HCT116 (cell line): ENCODE data around the gene ZNF681. TPM values are rescaled to one million over a fixed set of nuclear protein-coding genes. Genes with fewer than 3 reads are reported as not detected.

Source experiments
- ATAC-seq: fragments of 200-7000 bp; cut with Tn5 transposase; 2 replicates; pipeline ENCODE4 v1.9.1; 2020; ENCODE audit warnings: mild to moderate bottlenecking, moderate library complexity
- BruUV-seq: library from RNA; stranded (reverse); fragments of 400-500 nt; replicated peaks from 2 replicates; lab custom pipeline; 2021; lab: Mats Ljungman, UMichigan
- CTCF ChIA-PET: fragments of 300-600 bp; sonication (Branson Sonifier 250); formaldehyde crosslinking; loops from one replicate; lab custom pipeline; 2021; ENCODE audit warnings: antibody characterized with exemption; lab: Charles Lee
- POLR2A ChIA-PET: fragments of 300-600, 350-600 bp; sonication (Branson Sonifier 250); formaldehyde crosslinking; loops from one replicate; lab custom pipeline; 2021; ENCODE audit warnings: antibody characterized with exemption; lab: Charles Lee
- RAD21 ChIA-PET, 2 experiments: fragments of 300-600 bp; sonication (Branson Sonifier 250); formaldehyde crosslinking; loops; one replicate each; lab custom pipeline; 2023; ENCODE audit warnings: low total read pairs in 2 of 2; ENCODE audit not compliant: uncharacterized antibody in 2 of 2, unreplicated experiment in 2 of 2, low non-redundant PET in 1 of 2; lab: Charles Lee
- DNase-seq: peaks from one replicate; pipeline ENCODE4 v3.0.0-alpha.2; 2010; ENCODE audit warnings: low read depth, low spot score
- H2AFZ ChIP-seq: fragments of 200-600 bp; shearing (Covaris generic), sonication (generic); 2 replicates; pipeline ENCODE4 v1.6.1; 2017; ENCODE audit warnings: low read depth, mixed run types, mixed read lengths, antibody characterized with exemption, low read length; ENCODE audit not compliant: poor library complexity, severe bottlenecking
- H3K27ac ChIP-seq: 2 replicates; pipeline ENCODE4 v1.5.1; 2012; ENCODE audit warnings: low read depth, low read length
- H3K27me3 ChIP-seq: fragments of 200-600 bp; sonication (generic); 2 replicates; pipeline ENCODE4 v1.6.1; 2016; ENCODE audit warnings: mixed run types, low read length, mixed read lengths; ENCODE audit not compliant: insufficient read depth
- H3K36me3 ChIP-seq, 2 experiments: fragments of 200-500 bp in 1 of 2; fragments of 200-600 bp in 1 of 2; sonication (Bioruptor generic) in 1 of 2; sonication (generic) in 1 of 2; 2 replicates each; pipeline versions ENCODE4 v1.5.1 to v1.6.1; 2014 to 2016; ENCODE audit warnings: low read length in 2 of 2, inconsistent platforms in 1 of 2, mixed read lengths in 1 of 2, mixed run types in 1 of 2; ENCODE audit not compliant: insufficient read depth in 2 of 2, control insufficient read depth in 1 of 2
- H3K4me1 ChIP-seq, 2 experiments: fragments of 200-600 bp in 1 of 2; sonication (generic) in 1 of 2; 2 replicates each; pipeline versions ENCODE4 v1.5.1 to v1.6.1; 2012 to 2017; ENCODE audit warnings: low read length in 2 of 2, inconsistent platforms in 1 of 2, mild to moderate bottlenecking in 1 of 2, mixed read lengths in 1 of 2, mixed run types in 1 of 2, moderate library complexity in 1 of 2; ENCODE audit not compliant: insufficient read depth in 2 of 2, control insufficient read depth in 1 of 2
- H3K4me2 ChIP-seq: fragments of 200-600 bp; sonication (generic); 2 replicates; pipeline ENCODE4 v1.6.1; 2017; ENCODE audit warnings: mixed run types, low read length, mixed read lengths
- H3K4me3 ChIP-seq, 2 experiments: fragments of 200-600 bp in 1 of 2; sonication (generic) in 1 of 2; replicated peaks in 1 of 2; 2 replicates each; pipeline ENCODE4 v1.5.1; 2011 to 2016; ENCODE audit warnings: low read length in 2 of 2, control low read depth in 1 of 2, low read depth in 1 of 2, mild to moderate bottlenecking in 1 of 2, mixed read lengths in 1 of 2, mixed run types in 1 of 2
- H3K79me2 ChIP-seq: fragments of 200-600 bp; sonication (generic); 2 replicates; pipeline ENCODE4 v1.6.1; 2017; ENCODE audit warnings: mild to moderate bottlenecking, mixed run types, low read length, moderate library complexity, mixed read lengths; ENCODE audit not compliant: insufficient read depth
- H3K9ac ChIP-seq: fragments of 200-600 bp; sonication (generic); 2 replicates; pipeline ENCODE4 v1.6.1; 2016; ENCODE audit warnings: low read length, mixed read lengths
- H3K9me2 ChIP-seq: fragments of 200-600 bp; sonication (generic), shearing (Covaris generic); 2 replicates; pipeline ENCODE4 v1.6.1; 2017; ENCODE audit warnings: mixed run types, mild to moderate bottlenecking, moderate library complexity; ENCODE audit not compliant: insufficient read depth
- H3K9me3 ChIP-seq, 2 experiments: fragments of 200-500 bp in 1 of 2; fragments of 200-600 bp in 1 of 2; sonication (Bioruptor generic) in 1 of 2; sonication (generic) in 1 of 2; 2 replicates each; pipeline ENCODE4 v1.6.1; 2014 to 2017; ENCODE audit warnings: low read length in 2 of 2, mixed read lengths in 2 of 2, inconsistent platforms in 1 of 2, low read depth in 1 of 2, mild to moderate bottlenecking in 1 of 2, mixed run types in 1 of 2, moderate library complexity in 1 of 2; ENCODE audit not compliant: control insufficient read depth in 1 of 2, insufficient read depth in 1 of 2
- H4K20me1 ChIP-seq: fragments of 200-600 bp; sonication (generic), shearing (Covaris generic); 2 replicates; pipeline ENCODE4 v1.6.1; 2017; ENCODE audit warnings: mixed run types, mild to moderate bottlenecking, moderate library complexity; ENCODE audit not compliant: insufficient read depth
- ATF3 ChIP-seq: IDR thresholded peaks from 2 replicates; pipeline ENCODE4 v1.6.1; 2012
- CBX3 ChIP-seq: IDR thresholded peaks from 2 replicates; pipeline ENCODE4 v1.6.1; 2012; ENCODE audit warnings: low read depth
- CEBPB ChIP-seq: IDR thresholded peaks from 2 replicates; pipeline ENCODE4 v1.6.1; 2012; ENCODE audit warnings: low read depth
- CTCF ChIP-seq, 3 experiments: fragments of 200-600 bp in 1 of 3; sonication (generic) in 1 of 3; IDR thresholded peaks in 2 of 3; conservative IDR thresholded peaks in 1 of 3; 2 replicates each; pipeline ENCODE4 v1.5.1; 2012 to 2017; ENCODE audit warnings: low read depth in 2 of 3, low read length in 2 of 3, antibody characterized with exemption in 1 of 3, borderline replicate concordance in 1 of 3, control low read depth in 1 of 3, mild to moderate bottlenecking in 1 of 3, mixed read lengths in 1 of 3, mixed run types in 1 of 3, moderate library complexity in 1 of 3; ENCODE audit not compliant: insufficient read depth in 1 of 3
- ELF1 ChIP-seq: IDR thresholded peaks from 2 replicates; pipeline ENCODE4 v1.6.1; 2012; ENCODE audit warnings: low read depth, borderline replicate concordance
- EZH2phosphoT487 ChIP-seq: fragments of 200-600 bp; IDR thresholded peaks from 2 replicates; pipeline ENCODE4 v1.6.1; 2018; ENCODE audit warnings: antibody characterized with exemption, borderline replicate concordance
- JUND ChIP-seq: IDR thresholded peaks from 2 replicates; pipeline ENCODE4 v1.6.1; 2012
- POLR2A ChIP-seq: IDR thresholded peaks from 2 replicates; pipeline ENCODE4 v1.7.0; 2011; ENCODE audit warnings: borderline replicate concordance; ENCODE audit not compliant: insufficient read depth, insufficient read length; ENCODE audit errors: extremely low read depth
- REST ChIP-seq: IDR thresholded peaks from 2 replicates; pipeline ENCODE4 v1.6.1; 2012; ENCODE audit warnings: low read depth
- SIN3A ChIP-seq: IDR thresholded peaks from 2 replicates; pipeline ENCODE4 v1.6.1; 2012; ENCODE audit warnings: low read depth
- SRF ChIP-seq: IDR thresholded peaks from 2 replicates; pipeline ENCODE4 v1.6.1; 2012; ENCODE audit warnings: low read depth
- ZBTB33 ChIP-seq: IDR thresholded peaks from 2 replicates; pipeline ENCODE4 v1.6.1; 2011; ENCODE audit warnings: mild to moderate bottlenecking, low read length, moderate library complexity; ENCODE audit not compliant: insufficient replicate concordance; ENCODE audit errors: extremely low read depth
- ZFX ChIP-seq: fragments of 450-650 bp; IDR thresholded peaks from 2 replicates; pipeline ENCODE4 v1.6.1; 2017
- ZNF274 ChIP-seq: fragments of 200-500 bp; sonication (Bioruptor generic); IDR thresholded peaks from 2 replicates; pipeline ENCODE4 v1.6.1; 2014; ENCODE audit warnings: mild to moderate bottlenecking, low read depth, low read length, inconsistent platforms
- intact Hi-C: fragments of 100-400 bp; cut with micrococcal nuclease; formaldehyde crosslinking; loops from 2 replicates; pipeline ENCODE4 v1.10.0; 2022
- total RNA-seq: library from RNA; stranded (reverse); gene quantifications from one replicate; pipeline ENCODE4 v1.2.1, GENCODE V29; 2021; ENCODE audit not compliant: unreplicated experiment

ZNF681 gene
- total RNA-seq, 1 experiment from 2014 or later, result not detected

GRCh38 chr19:23785982-23786381 lies 27.3 kb upstream of the ZNF681 start:
- TF ChIP-seq ATF3 (no peak), CBX3 (no peak), JUND (no peak), ZBTB33 (no peak), SIN3A (no peak), ELF1 (no peak), EZH2phosphoT487 (no peak), POLR2A (no peak), ZFX (no peak), SRF (no peak)
- Histone ChIP-seq H4K20me1 (no peaks in the 10 kb centered on the region), H3K27ac (no peak overlapping the region), H3K4me3 (no peak overlapping the region), H3K27me3 (no peaks in the 10 kb centered on the region), H3K4me2 (no peak overlapping the region), H3K79me2 (no peaks in the 10 kb centered on the region), H3K9me3 (peaks cover 7 to 31% of the 10 kb centered on the region in 2 experiments; a peak in 2 of 4 replicates), H3K9me2 (no peaks in the 10 kb centered on the region), H3K9ac (no peak overlapping the region), H2AFZ (no peak overlapping the region), H3K4me1 (no peaks in the 10 kb centered on the region), H3K36me3 (no peaks in the 10 kb centered on the region)
- ChIA-PET POLR2A (no interaction called here), RAD21 (no interaction called here), CTCF (no interaction called here)
- ATAC-seq (no peak), DNase-seq (no peak)
- intact Hi-C loops, result no loop called here
- no TSS peak for BruUV-seq

GRCh38 chr19:23784274-23784673 lies 25.6 kb upstream of the ZNF681 start:
- Histone ChIP-seq H3K9me2 (no peaks in the 10 kb centered on the region), H3K27me3 (no peaks in the 10 kb centered on the region), H4K20me1 (no peaks in the 10 kb centered on the region), H2AFZ (no peak overlapping the region), H3K79me2 (no peaks in the 10 kb centered on the region), H3K4me3 (no peak overlapping the region), H3K27ac (no peak overlapping the region), H3K9me3 (peaks cover 7 to 23% of the 10 kb centered on the region in 2 experiments; a peak in 2 of 4 replicates), H3K4me1 (no peaks in the 10 kb centered on the region), H3K36me3 (no peaks in the 10 kb centered on the region), H3K4me2 (no peak overlapping the region), H3K9ac (no peak overlapping the region)
- BruUV-seq, result no TSS peak
- ATAC-seq (no peak), DNase-seq (no peak)
- ChIA-PET POLR2A (no interaction called here), RAD21 (no interaction called here), CTCF (no interaction called here)
- intact Hi-C loops, result no loop called here
- no peak for TF ChIP-seq EZH2phosphoT487
- no peak for TF ChIP-seq JUND
- TF ChIP-seq SIN3A, result no peak
- TF ChIP-seq CTCF (IDR thresholded peaks at IDR 0.05 in 2 of 3, conservative IDR thresholded peaks at IDR 0.05 in 1 of 3; ENCODE audit: borderline replicate concordance in 1 of 3, insufficient read depth in 1 of 3, low read depth in 2 of 3, low read length in 2 of 3), result no peak
- no peak for TF ChIP-seq SRF
- no peak for TF ChIP-seq CEBPB
- no peak for TF ChIP-seq ZNF274
- TF ChIP-seq REST, result no peak
